NCI-H748 treated with DMSO at 0.1 percent for 48 hours (cell line): ENCODE measurements around the gene XPR1.
"Not testable (repeated sequence)": the region's sequence is repeated elsewhere in the genome, so short reads cannot be mapped to it uniquely, and the experiment has no call there.

Experiments used
- DNase-seq: peaks from one replicate; lab custom pipeline; 2025; lab: John Stamatoyannopoulos, UW

XPR1 gene

DNA sequence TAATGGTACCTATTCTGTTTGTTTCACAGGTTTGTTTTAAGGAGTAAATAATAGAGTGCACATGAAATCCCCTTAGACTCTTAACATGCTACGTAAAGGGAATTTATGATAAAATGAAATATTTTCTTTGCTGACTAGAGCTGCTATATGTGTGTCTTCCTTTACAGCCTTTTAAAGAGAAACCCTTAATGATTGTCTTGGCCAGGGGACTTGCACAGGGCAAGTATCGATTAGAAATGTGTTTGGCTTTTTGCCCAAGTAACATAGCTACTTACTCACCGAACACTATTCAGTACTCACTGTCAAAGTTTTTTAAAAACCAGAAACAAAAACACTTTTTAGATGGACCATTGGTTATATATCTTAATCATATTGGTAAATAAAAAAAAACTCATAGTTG is 209.6 kb downstream of the XPR1 start:
- no peak for DNase-seq

- DNase-seq = no peak
Measured at GRCh38 chr1:180842052-180842451, 210.2 kb downstream of the XPR1 start.

GRCh38 chr1:180842491-180843275 is 210.9 kb downstream of the XPR1 start:
- DNase-seq = no peak

- no peak for DNase-seq
Measured at GRCh38 chr1:180845352-180845751, 213.5 kb downstream of the XPR1 start.

GRCh38 chr1:180848191-180848590 is 216.4 kb downstream of the XPR1 start:
- no peak for DNase-seq

DNA sequence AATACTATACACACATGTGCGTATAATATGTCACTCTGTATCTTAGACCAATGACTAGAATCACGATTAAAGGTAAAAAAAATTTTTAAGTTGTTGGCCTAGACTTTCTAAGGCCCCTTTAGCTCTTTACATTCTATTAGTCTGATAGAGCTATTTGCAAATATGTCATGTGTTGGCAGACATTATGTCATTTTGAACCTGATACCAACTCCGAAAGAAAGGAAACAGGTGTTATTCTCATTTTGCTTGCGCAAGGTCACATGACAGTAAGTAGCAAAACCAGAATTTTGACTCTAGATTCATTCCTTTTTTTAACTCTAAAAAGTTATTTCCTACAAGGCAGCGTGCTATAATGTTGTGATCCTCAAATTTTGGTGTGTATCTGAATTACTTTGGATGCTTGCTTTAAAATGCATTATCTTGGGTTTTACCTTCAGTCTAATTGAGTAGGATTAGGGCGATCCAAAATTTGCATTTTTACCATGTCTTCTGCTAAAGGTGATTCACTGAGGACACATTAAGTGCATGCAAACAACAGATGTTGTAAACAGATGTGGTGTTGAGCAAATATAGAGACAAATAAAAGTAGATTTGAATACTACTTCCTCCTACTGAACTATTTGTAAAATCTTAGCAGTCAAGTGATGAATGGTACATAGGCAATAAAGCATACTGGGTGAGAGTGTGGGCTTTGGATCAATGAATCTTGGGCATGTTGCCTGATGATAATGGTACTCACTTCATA is 217.4 kb downstream of the XPR1 start:
- DNase-seq = no peak

DNA sequence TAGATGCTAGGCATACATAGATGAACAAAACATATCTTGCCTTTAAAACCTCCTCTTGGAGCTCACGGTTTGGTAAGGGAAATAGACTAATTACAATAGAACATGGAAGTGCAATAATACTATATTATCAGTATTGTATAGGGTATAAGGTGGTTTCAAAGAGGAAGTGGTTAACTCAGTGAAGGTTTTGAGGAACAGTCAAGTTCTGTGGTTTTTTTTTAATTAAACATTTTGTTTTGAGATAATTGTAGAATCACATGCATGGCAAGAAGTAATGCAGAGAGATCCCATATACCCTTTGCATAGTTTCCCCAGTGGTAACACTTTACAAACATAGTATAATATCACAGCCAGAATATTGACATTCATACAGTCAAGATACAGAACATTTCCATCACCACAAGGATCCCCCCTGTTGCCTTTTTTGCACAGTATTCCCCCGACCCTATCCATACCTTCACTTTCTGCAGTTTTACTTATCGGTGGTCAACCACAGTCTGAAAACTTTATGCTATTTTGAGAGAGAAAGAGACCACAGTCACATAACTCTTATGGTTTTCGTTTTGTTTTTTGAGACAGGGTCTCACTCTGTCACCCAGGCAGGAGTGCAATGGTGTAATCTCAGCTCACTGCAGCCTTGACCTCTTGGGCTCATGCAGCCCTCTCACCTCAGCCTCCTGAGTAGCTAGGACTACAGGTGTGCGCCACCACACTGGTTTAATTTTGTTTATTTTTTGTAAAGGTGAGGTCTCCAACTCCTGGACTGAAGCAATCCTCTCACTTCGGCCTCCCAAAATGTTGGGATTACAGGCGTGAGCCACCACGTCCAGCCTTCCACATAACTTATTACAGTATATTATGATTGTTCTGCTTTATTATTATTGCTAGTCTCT is 220.4 kb downstream of the XPR1 start:
- DNase-seq = no peak

DNA sequence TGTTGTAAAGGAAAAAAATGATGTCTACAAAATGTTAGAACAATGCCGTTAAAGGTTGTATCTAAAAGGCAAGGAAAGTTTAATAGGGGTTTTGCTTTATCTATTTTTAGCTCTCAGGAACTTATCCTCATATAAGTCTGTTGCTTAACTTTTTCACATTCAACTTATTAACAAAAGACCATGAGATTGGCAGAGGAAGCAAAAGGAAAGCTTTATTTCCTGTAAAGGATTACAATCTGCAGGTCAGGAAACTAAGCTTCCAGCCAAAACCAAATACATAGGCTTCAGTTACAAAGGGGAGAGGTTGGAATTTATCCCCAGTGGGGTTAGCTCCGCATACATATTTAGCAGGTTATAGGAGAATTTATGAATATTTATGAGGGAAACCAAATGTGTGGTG is 222.2 kb downstream of the XPR1 start:
- no peak for DNase-seq

DNA sequence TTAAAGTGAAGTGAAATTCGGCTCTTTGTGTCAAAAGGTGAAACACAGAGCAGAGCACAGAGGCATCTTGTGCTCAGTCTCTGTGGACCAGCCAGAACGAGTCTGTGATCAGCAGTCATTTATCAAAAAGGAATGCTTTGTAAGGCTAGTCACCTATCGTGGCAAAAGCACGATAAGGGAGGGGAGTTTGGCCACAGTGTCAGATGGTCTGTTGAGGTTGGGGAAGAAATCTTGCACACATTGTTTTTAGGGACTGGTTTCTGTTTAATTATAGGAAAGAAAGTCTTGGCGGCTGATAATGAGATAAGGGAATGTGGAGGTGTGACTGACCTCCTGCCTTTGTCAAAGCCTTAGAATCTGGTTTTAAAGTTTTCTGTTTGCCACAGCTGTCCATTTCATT is 222.6 kb downstream of the XPR1 start:
- no peak for DNase-seq

DNA sequence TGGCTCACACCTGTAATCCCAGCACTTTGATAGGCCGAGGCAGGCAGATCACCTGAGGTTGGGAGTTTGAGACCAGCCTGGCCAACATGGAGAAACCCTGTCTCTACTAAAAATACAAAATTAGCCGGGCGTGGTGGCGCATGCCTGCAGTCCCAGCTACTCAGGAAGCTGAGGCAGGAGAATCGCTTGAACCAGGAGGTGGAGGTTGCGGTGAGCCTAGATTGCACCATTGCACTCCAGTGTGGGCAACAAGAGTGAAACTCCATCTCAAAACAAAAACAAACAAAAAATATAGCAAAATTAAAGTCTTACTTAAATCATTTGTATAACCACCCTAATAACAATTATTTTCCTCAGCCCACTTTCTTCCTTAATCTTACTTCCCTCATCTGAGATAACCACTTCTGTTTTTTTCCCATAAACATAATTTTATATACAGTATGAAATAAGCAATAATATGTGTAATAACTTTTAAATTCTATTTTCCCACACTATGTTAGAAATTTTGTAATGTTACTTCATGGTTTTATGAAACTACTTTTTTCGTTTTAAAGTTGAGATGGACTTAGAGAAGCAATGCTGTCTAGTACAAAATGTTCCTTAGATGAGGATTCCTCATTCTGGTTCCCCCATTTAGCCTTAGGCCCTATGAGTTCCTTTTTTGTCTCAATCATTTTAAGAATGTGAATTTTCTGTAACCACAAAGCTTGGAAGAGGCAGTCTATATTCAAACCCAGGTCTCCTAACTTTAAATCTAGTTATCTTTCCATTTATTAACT is 226.3 kb downstream of the XPR1 start:
- DNase-seq = not testable (repeated sequence)

DNA sequence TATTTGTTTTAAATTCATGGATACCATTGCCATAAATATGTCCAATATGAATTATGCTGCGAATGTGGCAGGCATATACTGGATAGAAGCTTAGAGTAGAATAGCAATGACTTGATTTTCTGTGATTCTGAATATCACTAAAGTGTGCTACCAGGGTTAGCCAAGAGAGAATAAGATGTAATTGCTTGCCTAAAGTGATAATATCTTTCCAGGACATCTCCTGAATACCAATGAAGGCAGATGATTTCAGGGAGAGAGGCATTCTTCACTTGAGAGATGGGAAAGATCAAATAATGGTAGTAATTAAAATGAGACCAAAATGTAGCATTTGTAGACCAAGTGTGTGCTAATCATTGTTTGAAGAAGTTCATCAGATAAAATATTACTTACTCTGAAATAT is 227.5 kb downstream of the XPR1 start:
- DNase-seq = no peak

DNA sequence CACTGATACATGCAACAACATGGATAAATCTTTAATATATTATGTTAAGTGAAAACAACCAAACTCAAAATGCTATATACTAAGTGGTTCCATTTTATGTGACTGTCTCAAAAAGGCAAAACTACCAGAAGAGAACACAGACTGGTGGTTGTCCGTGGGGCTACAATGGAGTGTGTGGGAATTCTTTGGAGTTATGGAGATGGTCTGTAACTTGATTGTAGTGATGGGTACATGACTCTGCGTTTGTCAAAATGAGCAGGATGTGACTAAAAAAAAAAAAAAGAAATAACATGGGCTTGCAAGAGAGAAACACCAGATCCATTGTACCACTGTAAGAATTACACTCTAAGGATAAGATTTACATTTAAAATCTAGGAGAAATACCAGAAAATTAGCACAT is 228.7 kb downstream of the XPR1 start:
- DNase-seq = no peak

- no peak for DNase-seq
Measured at GRCh38 chr1:180862305-180862704, 230.5 kb downstream of the XPR1 start.

- DNase-seq = peak; percentile 2
Measured at GRCh38 chr1:180863158-180863775, 231.4 kb downstream of the XPR1 start.

DNA sequence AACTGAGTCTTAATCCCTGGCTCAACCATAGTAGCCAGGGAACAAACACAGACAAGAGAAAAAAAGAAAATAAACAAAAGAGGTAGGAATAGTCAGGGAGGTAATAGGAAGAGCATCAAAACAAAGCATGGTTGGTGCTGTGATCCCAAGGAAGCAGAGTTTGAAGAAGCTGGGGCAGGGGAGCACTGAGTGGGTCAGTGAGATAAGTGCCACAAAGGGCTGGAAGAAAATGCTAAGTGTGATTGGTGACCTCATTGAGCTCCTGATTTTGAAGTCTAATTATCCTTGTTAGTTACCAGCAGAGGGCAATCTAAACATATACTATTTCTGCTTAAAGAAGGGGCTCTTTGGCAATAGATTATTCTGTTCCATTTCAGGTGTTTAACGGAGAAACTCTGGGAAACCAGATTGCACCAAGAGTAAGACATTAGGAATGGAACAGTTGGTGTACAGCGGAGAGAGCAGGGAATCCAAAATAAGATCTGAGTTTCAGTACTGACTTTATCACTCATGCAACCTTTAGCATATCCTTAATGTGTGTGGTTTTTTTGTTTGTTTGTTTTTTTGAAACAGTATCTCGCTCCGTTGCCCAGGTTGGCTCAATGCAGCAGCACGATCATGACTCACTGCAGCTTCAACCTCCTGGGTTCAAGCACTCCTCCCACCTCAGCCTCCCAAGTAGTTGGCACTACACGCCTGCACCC is 250.1 kb downstream of the XPR1 start:
- DNase-seq = peak; percentile 26

GRCh38 chr1:180884588-180885300 is 252.9 kb downstream of the XPR1 start:
- no peak for DNase-seq

- DNase-seq = no peak
Measured at GRCh38 chr1:180886338-180886737, 254.5 kb downstream of the XPR1 start.

DNA sequence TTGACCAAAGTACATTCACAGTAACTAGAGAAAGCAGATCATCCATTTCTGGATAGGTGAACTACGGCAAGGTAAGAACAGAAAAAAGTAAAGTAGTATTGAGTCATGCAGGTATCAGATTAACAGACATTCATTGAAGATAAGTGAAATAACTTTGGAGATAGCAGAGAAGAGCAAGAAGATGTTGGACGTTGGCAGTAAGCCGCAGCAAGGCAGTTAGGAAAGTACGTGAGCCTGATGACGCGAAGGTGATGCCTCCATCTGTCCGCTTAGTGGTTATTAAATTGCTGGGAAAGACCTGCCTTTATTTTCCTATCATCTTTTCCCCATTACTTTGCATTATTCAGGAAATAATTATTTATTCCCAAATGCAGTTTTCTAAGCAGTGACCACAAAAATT is 256.0 kb downstream of the XPR1 start:
- no peak for DNase-seq

DNA sequence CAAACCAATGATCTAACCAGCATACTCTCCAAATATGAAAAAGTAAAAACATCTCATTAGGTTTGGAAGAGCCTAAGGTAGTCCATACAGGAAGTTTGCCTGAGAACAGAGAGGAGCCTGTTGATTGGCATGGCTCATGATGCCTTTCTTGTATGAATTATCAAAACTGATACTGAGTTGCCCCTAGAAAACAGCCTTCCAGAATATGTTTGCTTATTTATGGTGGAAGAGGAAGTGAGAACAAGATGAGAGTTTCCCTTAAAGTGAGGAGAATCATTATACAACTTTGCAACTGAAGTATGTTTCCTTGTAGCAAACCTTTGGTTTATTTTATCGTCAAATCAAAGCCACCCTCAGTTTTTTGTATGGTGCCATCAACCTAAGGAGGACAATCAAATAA is 257.0 kb downstream of the XPR1 start:
- no peak for DNase-seq

DNA sequence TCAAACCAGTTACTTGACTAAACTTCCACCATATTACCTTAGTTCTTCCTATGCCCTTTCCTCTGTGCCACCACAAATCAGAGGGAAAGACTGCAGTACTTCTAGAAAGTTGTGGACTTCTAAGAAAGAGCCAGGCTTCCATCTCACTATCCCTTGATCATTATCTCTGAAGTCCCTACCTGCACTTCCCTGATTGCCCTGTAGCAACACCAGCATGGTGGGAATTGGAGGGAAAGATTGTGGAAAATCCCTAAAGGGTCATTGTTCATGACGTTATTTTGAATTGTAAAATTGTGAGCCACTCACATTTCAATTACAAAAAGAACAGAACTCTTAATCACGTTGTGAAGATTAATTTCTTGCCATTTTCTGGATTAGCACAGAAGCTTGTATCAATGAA is 257.5 kb downstream of the XPR1 start:
- no peak for DNase-seq
